Cardiac fibroblast (primary cell): ENCODE results near the gene ADPGK.

Experiments used
- DNase-seq, 2 donors: peaks; one replicate each; pipeline versions ENCODE4 v3.0.0 to v3.0.0-alpha.2; 2010; ENCODE audit warnings: low read depth in 2 of 2
- H3K4me3 ChIP-seq, 2 donors: replicated peaks in 1 of 2; 1 replicate in 1 of 2; 2 replicates in 1 of 2; pipeline ENCODE4 v1.5.1; 2011; ENCODE audit warnings: low read depth in 2 of 2, low read length in 2 of 2, mild to moderate bottlenecking in 2 of 2, moderate library complexity in 1 of 2
- TF ChIP-seq, protein P1 (sequence below): IDR thresholded peaks from one replicate; pipeline ENCODE4 v1.5.1; 2011; ENCODE audit warnings: low read depth, mild to moderate bottlenecking, low read length, inconsistent platforms

Gene ADPGK

DNA sequence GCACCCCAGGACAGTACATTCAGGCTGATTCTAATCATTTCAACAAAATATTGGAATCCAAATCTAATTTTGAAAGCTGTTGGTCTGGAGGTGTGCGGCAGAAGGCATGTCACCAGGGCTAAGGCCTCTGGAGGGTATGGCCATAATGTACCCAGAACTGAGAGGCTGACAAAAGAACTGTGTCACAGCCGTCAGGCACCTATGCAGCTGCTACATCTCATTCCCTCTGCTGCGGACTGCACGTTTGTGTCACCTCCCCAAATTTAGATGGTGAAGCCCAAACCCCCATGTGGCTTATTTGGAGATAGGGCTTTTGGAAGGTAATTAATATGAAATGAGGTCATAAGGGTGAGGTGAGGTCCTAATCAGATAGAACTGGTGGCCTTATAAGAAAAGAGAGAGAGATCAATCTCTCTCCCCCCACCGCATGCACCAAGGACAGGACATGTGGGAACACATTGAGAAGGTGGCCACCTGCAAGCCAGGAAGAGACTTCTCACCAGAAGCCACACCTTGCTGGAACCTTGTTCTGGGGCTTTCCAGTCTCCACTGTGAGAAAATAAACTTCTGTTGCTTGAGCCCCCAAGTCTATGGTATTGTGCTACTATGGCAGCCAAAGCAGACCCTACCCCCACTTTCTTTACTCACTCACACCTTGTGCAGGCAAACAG is 22.8 kb downstream of the ADPGK start:
- TF ChIP-seq, protein P1, sequence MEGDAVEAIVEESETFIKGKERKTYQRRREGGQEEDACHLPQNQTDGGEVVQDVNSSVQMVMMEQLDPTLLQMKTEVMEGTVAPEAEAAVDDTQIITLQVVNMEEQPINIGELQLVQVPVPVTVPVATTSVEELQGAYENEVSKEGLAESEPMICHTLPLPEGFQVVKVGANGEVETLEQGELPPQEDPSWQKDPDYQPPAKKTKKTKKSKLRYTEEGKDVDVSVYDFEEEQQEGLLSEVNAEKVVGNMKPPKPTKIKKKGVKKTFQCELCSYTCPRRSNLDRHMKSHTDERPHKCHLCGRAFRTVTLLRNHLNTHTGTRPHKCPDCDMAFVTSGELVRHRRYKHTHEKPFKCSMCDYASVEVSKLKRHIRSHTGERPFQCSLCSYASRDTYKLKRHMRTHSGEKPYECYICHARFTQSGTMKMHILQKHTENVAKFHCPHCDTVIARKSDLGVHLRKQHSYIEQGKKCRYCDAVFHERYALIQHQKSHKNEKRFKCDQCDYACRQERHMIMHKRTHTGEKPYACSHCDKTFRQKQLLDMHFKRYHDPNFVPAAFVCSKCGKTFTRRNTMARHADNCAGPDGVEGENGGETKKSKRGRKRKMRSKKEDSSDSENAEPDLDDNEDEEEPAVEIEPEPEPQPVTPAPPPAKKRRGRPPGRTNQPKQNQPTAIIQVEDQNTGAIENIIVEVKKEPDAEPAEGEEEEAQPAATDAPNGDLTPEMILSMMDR, result no peak
- DNase-seq, result no peak
- no peak overlapping the region for H3K4me3 ChIP-seq

DNA sequence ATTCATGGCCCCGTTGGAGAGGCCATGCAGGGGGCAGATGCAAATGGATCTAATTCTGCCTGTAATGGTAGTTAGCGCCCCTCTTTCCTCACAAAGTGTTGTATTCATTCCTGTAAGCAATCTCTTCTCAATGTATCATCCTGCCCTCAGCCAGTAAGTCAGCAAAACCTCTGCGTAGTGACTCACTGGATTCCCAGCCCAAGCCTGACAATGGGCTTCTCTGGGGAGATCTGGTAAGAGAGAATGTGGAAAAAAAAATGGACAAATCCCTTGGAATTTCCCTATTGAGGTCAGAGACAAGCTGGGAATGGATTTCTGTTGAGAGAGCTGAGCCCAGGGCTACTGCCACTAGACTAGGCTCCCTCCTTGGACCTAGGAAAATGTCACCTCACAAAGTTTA is 25.4 kb downstream of the ADPGK start:
- TF ChIP-seq, protein P1, result no peak
- peak; percentile 93 to 94 for DNase-seq
- H3K4me3 ChIP-seq, result no peak overlapping the region

DNA sequence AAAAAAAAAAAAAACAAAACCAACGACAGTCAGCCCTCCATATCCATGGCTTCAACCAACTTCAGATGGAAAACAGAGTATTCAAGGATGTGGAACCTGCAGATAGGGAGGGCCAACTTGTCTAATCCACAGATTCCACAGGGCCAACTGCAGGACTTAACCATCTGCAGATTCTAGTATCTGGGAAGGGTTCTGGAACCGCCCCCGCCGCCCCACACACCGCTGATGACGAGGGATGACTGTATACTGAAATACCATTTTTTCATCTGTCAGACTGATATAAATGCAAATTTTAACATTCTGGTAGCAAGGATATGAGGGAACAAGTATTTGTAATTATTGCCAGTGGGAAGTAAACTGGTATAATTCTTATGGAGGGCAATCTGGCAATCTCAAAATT is 29.5 kb downstream of the ADPGK start:
- TF ChIP-seq, protein P1, result no peak
- DNase-seq, result no peak
- H3K4me3 ChIP-seq, result no peak overlapping the region

DNA sequence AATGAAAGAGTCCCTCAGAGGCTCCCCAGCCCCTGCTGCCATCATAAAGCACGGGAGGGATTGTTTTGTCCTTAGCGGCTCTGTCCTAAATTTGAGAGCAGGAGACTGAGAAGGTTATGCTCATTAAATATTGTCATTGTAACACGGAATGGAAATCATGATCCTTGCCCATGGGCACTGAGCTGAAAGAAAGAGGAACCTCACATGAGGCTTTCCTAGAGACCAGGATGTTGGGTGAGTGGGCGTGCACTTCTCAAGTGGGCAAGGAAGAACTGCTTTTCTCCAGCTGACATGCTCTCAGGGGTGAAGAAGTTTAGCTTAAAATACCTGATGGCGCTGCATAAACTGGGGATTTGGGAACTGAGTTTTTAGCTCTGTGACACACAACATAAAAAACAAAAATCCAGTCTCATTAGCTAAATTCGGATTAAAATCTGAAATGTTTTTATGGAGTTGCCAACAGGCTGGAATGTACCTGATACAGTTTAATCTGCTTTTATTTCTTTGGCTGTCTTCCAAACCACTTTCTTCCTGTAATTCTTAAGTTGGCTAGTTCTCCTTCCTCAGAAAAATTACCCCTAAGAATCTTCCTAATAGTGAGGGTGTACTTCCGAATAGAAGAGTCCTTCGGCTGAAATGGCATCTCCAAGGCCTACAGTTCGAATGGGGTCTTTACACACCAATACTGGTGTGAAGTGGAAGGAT is 31.7 kb downstream of the ADPGK start:
- TF ChIP-seq, protein P1, result no peak
- peak; percentile 17 to 35 for DNase-seq
- no peak overlapping the region for H3K4me3 ChIP-seq

DNA sequence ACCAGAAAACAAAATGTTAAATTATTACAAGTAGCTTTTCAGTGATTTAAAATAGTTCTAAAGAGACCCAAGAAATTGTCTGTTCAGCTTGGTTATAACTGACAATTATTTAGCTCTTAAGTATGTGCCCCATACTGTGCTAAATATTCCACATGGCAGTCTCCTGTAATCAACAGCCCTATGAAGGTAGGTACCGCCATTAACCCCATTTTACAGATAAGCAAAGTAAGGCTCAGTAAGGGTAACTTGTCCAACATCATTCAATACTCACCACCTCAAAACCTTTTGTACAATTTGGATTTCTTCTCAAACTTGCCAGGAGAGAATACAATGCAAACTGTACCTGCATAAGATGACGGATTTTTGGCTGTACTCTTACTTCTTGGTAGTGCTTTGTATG is 33.9 kb downstream of the ADPGK start:
- no peak for DNase-seq
- no peak overlapping the region for H3K4me3 ChIP-seq
- TF ChIP-seq, protein P1, result no peak

DNA sequence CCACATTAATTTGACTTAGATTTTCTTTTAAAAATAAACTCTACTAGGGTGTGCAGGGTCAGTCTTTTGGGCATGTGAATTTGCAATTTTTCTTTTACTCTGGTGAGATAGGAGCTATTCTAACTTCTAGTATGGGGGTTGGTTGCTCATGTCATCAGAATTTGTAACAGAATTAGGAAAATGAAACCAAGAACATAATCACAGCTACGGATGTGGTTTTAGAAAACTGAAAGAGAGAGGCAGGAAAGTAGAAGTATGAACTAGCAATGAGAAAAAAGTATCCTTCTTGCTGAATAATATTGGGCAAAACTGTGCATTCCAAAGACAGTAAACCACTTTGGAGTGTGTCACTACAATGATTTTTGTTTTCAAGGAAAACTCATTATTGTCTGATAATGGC is 43.3 kb downstream of the ADPGK start:
- TF ChIP-seq, protein P1, result no peak
- DNase-seq, result no peak
- H3K4me3 ChIP-seq, result no peak overlapping the region
